ENCODE data around the gene RAP1GDS1.
"Not testable (repeated sequence)": the region's sequence is repeated elsewhere in the genome, so short reads cannot be mapped to it uniquely, and the experiment has no call there.

RAP1GDS1 gene

DNA sequence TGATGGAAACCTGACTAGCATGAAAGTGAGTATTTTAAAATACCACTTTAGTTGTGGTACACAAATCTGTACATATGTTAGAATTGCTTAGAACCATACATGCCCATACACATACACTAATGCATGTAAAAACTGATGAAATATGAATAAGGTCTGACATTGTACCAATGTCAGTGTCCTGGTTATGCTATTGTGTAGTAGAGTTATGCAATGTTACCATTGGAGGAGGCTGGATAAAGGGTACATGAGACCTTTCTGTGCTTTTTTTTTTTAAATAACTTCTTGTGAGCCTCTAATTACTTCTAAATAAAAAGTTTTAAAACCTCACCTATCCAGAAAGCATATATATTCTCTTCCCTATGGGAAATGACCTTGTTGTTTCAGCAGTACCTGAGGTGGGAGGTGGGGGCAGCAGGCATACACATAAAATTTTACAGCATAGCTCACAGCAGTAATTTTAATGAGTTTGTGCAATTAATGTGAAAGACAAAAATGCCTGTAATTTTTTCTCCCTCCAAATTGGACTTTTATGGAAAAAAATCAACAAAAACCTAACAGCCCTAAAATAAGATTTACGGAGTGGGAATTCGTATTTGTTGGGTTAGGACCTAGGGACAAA is 97.6 kb downstream of the RAP1GDS1 start:
- no peak for DNase-seq

DNA sequence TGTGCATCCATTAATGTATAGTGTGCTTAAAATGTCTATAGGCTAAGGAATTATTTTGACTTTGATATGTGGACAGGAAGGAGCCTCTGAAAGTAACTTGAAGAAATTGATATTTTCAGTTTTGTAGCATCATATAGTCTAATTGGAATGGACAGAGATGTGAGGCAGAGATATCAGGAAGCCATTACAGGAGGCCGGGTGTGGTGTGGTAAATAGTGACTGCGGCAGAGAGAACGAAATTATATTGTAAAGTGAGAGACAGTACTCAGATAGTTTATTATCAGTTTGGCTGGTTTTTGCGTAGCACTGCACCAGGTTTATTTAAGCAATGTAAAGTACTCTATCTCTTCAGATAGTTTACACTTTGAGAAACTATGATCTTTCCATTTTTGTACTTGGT is 98.5 kb downstream of the RAP1GDS1 start:
- no peak for DNase-seq

DNA sequence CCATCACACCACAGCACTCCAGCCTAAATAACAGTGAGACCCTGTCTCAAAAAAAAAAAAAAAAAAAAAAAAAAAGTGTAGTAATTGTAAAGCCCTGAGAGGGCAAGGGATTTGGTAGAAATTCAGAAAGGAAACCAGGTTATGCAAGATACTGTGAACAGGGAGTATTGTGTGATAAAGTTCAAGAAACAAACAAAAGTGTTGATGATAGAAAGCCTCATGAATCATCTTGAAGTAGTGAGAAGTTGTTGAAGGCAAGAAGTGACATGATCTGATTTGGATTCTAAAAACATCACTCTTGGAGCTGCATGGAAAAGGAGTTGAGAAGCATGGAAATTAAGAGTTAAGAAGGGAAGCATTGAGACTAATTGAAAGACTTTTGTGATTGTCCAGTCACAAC is 102.2 kb downstream of the RAP1GDS1 start:
- DNase-seq, result no peak

- DNase-seq, result not testable (repeated sequence)
Measured at GRCh38 chr4:98366275-98366674, 105.1 kb downstream of the RAP1GDS1 start.

GRCh38 chr4:98368000-98368399 is 106.8 kb downstream of the RAP1GDS1 start:
- not testable (repeated sequence) for DNase-seq

DNA sequence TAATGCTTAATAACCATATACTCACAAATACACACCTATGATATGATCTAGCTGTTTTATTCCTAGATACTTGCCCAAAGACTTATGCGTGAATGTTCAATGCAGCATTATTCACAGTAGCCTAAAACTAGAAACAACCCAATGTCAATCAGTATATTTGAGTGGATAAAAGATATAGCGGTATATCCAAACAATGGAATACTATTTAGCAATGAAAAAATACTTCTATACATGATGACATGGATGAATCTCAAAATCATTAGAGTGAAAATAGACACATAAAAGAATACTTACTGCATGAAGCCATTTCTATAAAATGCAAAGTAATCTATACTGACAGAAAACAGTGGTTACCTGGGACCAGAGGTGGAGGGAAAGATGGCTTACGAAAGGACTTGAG is 108.1 kb downstream of the RAP1GDS1 start:
- DNase-seq, result no peak

DNA sequence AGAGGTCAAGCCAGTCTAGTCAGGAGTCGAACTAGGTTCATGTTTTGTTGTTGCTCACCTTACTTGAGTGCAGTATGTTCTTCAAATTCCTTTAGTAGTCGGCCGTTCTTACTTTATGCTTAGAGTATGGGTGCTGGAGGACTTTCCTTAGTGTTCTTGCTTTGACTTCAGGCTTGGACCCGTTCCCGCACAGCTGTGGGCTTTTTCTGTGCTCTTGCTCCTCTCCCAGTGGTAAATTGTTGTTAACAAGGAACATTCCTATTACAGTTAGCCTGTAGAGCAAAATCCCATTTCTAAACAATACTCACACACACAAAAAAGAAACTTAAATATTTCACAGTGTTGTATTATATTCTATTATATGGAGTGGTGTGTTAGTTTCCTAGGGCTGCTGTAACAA is 113.5 kb downstream of the RAP1GDS1 start:
- DNase-seq, result no peak

GRCh38 chr4:98377559-98377958 is 116.4 kb downstream of the RAP1GDS1 start:
- no peak for DNase-seq

GRCh38 chr4:98381306-98381705 is 120.1 kb downstream of the RAP1GDS1 start:
- no peak for DNase-seq

- DNase-seq, result no peak
Measured at GRCh38 chr4:98383431-98384106, 122.4 kb downstream of the RAP1GDS1 start.

GRCh38 chr4:98385831-98386230 is 124.6 kb downstream of the RAP1GDS1 start:
- no peak for DNase-seq

- no peak for DNase-seq
Measured at GRCh38 chr4:98387345-98388026, 126.3 kb downstream of the RAP1GDS1 start.

DNA sequence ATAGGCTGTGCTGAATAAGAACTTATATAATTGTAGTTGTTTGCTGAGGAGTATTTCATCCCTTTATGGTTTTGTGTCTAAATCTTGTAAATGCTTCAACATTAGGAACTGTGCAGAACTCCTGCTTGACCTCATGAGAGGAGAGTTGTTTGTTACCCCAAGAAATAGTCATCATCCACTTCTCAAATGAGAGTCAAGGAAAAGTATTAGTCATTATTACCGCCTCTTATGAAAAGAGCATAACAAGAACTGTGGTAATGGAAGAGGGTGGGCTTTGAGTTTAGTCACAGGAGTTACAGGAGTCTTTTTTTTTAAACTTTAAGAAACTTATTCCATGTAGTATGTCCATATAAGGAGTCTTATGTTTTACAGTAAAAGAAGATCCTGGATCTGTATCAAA is 132.9 kb downstream of the RAP1GDS1 start:
- DNase-seq, result no peak

DNA sequence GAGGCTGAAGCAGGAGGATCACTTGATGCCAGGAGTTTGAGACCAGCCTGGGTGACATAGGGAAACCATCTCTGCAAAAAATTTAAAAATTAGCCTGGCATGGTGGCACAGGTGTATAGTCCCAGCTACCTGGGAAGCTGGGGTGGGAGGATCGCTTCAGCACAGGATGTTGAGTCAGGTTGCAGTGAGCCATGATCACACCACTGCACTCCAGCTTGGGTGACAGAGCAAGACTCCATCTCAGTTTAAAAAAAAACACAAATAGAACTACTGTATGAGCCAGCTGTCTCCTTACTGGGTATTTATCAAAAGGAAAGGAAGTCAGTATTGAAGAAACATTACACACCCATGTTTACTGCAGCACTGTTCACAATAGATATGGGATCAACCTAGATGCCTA is 138.7 kb downstream of the RAP1GDS1 start:
- no peak for DNase-seq

GRCh38 chr4:98406819-98407218 is 145.6 kb downstream of the RAP1GDS1 start:
- no peak for DNase-seq

DNA sequence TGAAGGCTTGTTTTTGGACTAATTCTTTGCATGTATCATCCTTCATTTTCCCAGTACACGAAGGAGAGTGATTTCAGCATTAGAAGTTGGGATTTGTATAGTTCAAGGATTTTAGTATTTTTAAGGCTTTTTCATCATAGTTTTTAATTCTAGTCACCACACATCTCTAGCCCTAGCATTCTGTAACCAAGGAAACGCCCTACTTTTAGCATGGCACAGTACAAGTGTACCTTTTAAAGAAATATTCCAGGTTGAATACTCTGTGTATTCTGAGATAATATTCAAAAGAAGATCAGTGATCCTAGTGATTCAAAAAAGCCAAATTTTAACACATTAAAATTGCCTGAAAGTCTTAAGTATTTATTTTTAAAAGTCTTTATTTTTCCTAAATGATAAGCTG is 150.5 kb downstream of the RAP1GDS1 start:
- no peak for DNase-seq

DNA sequence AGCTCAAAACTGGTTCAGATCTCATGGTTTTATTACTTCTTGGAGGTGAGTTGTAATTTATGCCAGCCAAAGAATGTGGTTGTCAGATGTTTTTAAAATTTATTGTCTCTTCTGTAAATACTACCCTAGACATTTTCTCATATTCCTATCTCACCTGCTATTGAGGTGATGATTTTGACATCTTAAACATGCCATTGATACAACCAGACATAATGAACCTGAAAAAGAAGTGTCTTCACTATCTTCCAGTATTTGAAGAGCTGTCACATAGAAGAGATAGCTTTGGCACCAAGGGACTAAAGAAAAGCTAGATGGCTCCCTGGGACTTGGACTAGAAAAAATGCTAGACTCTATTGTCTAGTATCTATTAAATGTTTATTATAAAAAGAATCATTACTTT is 155.7 kb downstream of the RAP1GDS1 start:
- no peak for DNase-seq

- DNase-seq, result not testable (repeated sequence)
Measured at GRCh38 chr4:98420151-98420550, 159.0 kb downstream of the RAP1GDS1 start.

- no peak for DNase-seq
Measured at GRCh38 chr4:98421111-98421510, 159.9 kb downstream of the RAP1GDS1 start.

DNA sequence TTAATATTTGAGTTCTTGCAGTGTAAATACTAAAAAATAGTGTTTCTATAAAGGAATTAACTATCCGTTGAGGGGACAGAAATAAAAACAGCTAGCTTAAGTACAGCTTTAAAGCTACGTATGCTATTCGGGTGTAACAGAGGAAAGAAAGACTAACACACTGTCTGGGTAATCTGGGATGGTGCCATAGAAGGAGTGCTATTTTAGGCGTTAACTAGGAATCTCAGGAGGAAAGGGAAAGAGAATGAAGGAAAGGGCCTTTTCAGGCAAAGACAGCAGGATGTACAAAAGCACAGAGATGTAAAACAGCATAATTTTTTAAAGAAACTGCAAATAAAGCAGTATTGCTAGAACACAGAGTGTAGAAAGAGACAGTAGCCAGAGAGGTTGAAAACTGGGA is 161.8 kb downstream of the RAP1GDS1 start:
- DNase-seq, result no peak

GRCh38 chr4:98430708-98431403 is 169.7 kb downstream of the RAP1GDS1 start:
- DNase-seq, result peak; percentile 31 to 32

DNA sequence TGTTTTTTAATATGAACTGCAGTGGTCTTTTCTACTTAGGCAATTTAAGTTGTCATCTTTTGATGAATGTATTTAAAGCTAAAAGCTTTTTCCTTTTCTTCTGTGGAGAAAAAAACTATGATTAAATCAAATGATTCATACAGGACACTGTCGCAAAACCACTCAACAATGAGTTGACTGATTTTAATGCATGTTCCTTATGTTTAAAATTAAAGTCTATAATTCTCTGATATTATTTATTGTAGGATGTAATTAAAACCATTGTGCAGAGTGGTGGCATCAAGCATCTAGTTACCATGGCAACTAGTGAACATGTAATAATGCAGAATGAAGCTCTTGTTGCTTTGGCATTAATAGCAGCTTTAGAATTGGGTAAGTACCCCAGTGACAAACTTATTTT is 172.5 kb downstream of the RAP1GDS1 start:
- DNase-seq, result no peak

DNA sequence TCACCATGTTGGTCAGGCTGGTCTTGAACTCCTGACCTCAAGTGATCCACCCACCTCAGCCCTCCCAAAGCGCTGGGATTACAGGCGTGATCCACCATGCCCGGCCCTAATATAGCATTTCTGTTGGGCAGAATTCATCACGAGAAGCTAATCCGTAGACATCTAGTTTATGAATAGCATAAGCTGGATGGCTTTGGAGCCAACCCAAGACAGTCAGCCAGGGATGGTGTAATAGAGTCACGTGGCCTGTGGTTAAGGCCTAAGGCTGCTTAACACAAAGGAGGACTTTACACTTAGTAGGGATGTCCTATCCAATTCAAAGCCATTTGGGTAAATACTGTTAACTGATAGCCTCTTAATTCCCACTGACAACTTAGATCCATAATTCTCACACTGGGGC is 173.6 kb downstream of the RAP1GDS1 start:
- no peak for DNase-seq

DNA sequence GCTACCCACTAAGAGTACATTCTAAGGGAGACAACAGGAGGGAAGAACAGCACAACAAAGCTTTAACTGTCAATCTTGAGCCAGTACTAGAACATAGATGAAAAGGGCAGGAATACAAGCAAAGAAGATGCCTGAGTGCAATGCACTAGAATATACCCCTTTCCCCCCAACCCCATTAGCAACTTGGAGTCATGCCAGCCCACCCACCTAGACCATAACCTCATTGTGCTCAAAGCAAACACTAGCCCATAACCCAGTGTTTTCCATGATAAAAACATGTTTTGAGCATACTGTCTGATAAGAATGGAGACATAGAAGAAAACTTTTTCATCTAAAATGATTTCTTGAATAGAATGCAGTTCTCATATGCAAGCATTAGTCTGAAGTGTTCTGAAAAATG is 183.2 kb downstream of the RAP1GDS1 start:
- DNase-seq, result no peak

Measured in SW 1271 (cell line).